ENCODE measurements around the gene SETD1A. TPM values are rescaled to one million over a fixed set of nuclear protein-coding genes. Genes with fewer than 3 reads are reported as not detected.

Gene SETD1A
- total RNA-seq, 3 donors from 2014 or later (not counting 1 experiment from before 2014, with no cell fraction given) = 32.9 to 34.5 (median 33.9) TPM

DNA sequence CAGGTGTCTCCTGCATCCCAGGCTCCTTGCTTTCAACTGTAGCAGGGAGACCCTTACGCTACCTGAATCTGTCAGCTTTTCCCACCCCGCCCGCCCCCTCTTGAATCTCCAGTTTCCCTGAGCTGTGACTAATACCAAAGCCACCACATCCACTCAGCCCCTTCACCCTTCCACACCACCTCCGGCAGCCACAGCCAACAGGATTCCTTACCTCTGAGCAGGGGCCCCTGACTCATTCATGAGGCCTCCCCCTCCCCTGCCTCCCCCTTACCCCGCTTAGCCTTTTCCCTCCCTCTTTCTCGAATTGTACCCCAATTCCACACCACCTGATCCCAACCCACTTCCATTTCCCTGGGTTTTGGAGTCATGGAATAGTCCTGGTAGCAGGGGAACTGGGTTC, 50.6 kb downstream of the SETD1A start:
- intact Hi-C loops (cut with micrococcal nuclease) = no loop called here
- peaks cover 18 to 46% of the 10 kb centered on the region in 2 donors for H3K27me3 Mint-ChIP-seq (ENCODE audit: low read depth in 2 of 2)
- no peaks in the 10 kb centered on the region for H3K9me3 ChIP-seq (ENCODE audit: control insufficient read depth, insufficient read depth, low read length)

DNA sequence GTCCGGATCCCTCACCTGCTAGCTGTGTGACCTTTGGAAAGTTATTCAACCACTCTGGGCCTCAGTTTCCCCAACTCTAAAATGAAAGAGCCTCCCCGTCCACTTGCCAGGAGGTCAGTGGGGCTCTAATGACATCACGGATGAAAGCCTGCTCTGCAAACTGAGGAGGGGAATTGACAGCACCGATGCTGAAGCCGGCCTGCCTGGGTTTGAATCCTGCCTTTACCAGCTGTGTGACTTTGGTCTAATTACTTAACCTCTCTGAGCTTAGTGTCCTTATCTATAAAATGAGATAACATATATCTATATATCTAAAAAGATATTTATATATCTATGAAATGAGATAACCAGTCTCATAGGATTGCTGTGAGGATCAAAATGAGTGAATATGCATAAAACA, 51.0 kb downstream of the SETD1A start:
- Mint-ChIP-seq H3K27me3 (ENCODE audit: low read depth in 2 of 2) (peaks cover 22 to 47% of the 10 kb centered on the region in 2 donors), H3K36me3 (no peaks in the 10 kb centered on the region), H3K9me3 (no peaks in the 10 kb centered on the region), H3K27ac (no peak overlapping the region), H3K4me3 (no peak overlapping the region), H3K4me1 (peaks cover 0 to 20% of the 10 kb centered on the region in 2 donors)
- Histone ChIP-seq H3K36me3 (ENCODE audit: control insufficient read depth, insufficient read depth, low read length) (no peaks in the 10 kb centered on the region), H3K4me3 (ENCODE audit: low read length) (no peak overlapping the region), H3K27me3 (ENCODE audit: control insufficient read depth, insufficient read depth, low read length) (peaks cover 17% of the 10 kb centered on the region), H3K9me3 (ENCODE audit: control insufficient read depth, insufficient read depth, low read length) (no peaks in the 10 kb centered on the region), H3K4me1 (ENCODE audit: control insufficient read depth, insufficient read depth, low read length) (peaks cover 7% of the 10 kb centered on the region), H3K27ac (ENCODE audit: low read length) (no peak overlapping the region)
- ATAC-seq (no peak), DNase-seq (no peak)
- TF ChIP-seq, protein P1, sequence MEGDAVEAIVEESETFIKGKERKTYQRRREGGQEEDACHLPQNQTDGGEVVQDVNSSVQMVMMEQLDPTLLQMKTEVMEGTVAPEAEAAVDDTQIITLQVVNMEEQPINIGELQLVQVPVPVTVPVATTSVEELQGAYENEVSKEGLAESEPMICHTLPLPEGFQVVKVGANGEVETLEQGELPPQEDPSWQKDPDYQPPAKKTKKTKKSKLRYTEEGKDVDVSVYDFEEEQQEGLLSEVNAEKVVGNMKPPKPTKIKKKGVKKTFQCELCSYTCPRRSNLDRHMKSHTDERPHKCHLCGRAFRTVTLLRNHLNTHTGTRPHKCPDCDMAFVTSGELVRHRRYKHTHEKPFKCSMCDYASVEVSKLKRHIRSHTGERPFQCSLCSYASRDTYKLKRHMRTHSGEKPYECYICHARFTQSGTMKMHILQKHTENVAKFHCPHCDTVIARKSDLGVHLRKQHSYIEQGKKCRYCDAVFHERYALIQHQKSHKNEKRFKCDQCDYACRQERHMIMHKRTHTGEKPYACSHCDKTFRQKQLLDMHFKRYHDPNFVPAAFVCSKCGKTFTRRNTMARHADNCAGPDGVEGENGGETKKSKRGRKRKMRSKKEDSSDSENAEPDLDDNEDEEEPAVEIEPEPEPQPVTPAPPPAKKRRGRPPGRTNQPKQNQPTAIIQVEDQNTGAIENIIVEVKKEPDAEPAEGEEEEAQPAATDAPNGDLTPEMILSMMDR (IDR thresholded peaks at IDR 0.05) = no peak
- WGBS (ENCODE audit: insufficient coverage) = 95% methylated on average over 5 of the region's 5 CpGs
- intact Hi-C loops (cut with micrococcal nuclease) = no loop called here

More for the DNA sequence above, 50.6 kb downstream of the SETD1A start:
- Histone ChIP-seq H3K4me3 (ENCODE audit: low read length) (no peak overlapping the region), H3K27me3 (ENCODE audit: control insufficient read depth, insufficient read depth, low read length) (peaks cover 17% of the 10 kb centered on the region), H3K36me3 (ENCODE audit: control insufficient read depth, insufficient read depth, low read length) (no peaks in the 10 kb centered on the region), H3K4me1 (ENCODE audit: control insufficient read depth, insufficient read depth, low read length) (peaks cover 7% of the 10 kb centered on the region), H3K27ac (ENCODE audit: low read length) (no peak overlapping the region)
- no peaks in the 10 kb centered on the region for H3K9me3 Mint-ChIP-seq
- H3K4me1 Mint-ChIP-seq = peaks cover 0 to 20% of the 10 kb centered on the region in 2 donors
- no peak overlapping the region for H3K27ac Mint-ChIP-seq
- no peak overlapping the region for H3K4me3 Mint-ChIP-seq
- ATAC-seq = no peak
- H3K36me3 Mint-ChIP-seq = no peaks in the 10 kb centered on the region
- DNase-seq = no peak
- 77% methylated on average over 6 of the region's 6 CpGs for WGBS (ENCODE audit: insufficient coverage)
- TF ChIP-seq, protein P1 (IDR thresholded peaks at IDR 0.05) = no peak

DNA sequence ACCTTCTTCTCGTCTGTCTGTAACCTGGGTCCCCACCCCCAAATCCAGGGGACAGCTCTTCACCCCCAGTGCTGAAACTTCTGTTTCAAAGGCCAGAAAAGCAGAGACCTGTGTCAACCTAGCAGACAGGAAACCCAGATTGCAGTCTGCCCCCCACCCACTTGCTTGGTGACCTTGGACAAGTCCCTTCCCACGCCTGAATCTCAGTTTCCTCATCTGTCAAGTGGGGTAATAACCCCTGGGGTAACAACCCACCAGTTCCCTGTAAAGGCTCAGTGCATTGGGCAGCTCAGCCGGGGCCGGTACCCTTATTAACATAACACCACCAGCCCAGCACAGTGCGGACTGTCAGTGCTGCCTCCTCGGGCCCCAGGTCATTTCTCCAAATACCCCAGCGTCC, 51.6 kb downstream of the SETD1A start:
- peaks cover 17% of the 10 kb centered on the region for H3K27me3 ChIP-seq (ENCODE audit: control insufficient read depth, insufficient read depth, low read length)
- Mint-ChIP-seq H3K27me3 (ENCODE audit: low read depth in 2 of 2) (peaks cover 25 to 49% of the 10 kb centered on the region in 2 donors), H3K4me3 (no peak overlapping the region), H3K36me3 (no peaks in the 10 kb centered on the region), H3K4me1 (peaks cover 0 to 20% of the 10 kb centered on the region in 2 donors), H3K27ac (no peak overlapping the region), H3K9me3 (no peaks in the 10 kb centered on the region)
- no peak overlapping the region for H3K4me3 ChIP-seq (ENCODE audit: low read length)
- 88% methylated on average over 7 of the region's 7 CpGs for WGBS (ENCODE audit: insufficient coverage)
- ATAC-seq = no peak
- no peak for DNase-seq
- TF ChIP-seq, protein P1 (IDR thresholded peaks at IDR 0.05) = no peak
- intact Hi-C loops (cut with micrococcal nuclease) = no loop called here
- H3K27ac ChIP-seq (ENCODE audit: low read length) = no peak overlapping the region
- H3K9me3 ChIP-seq (ENCODE audit: control insufficient read depth, insufficient read depth, low read length) = no peaks in the 10 kb centered on the region
- H3K36me3 ChIP-seq (ENCODE audit: control insufficient read depth, insufficient read depth, low read length) = no peaks in the 10 kb centered on the region
- peaks cover 7% of the 10 kb centered on the region for H3K4me1 ChIP-seq (ENCODE audit: control insufficient read depth, insufficient read depth, low read length)

Data from natural killer cell (primary cell).